Prostate gland (tissue), 2 donors: Measurements from ENCODE around the gene CRTC1.

Experiments
- POLR2A ChIP-seq: fragments of 450-650 bp; IDR thresholded peaks from one replicate; pipeline ENCODE4 v1.6.1; 2016; ENCODE audit warnings: antibody characterized with exemption, mild to moderate bottlenecking
- POLR2AphosphoS5 ChIP-seq: sonication (generic); formaldehyde crosslinking; IDR thresholded peaks from one replicate; pipeline ENCODE4 v1.6.1; 2017; ENCODE audit warnings: antibody characterized with exemption
- TF ChIP-seq, protein P1 (sequence below), 4 experiments: fragments of 200-600 bp in 2 of 4; fragments of 450-650 bp in 2 of 4; sonication (generic) in 2 of 4; IDR thresholded peaks; 1 replicate in 3 of 4; 2 replicates in 1 of 4; pipeline ENCODE4 v1.5.1; 2016 to 2019; ENCODE audit warnings: antibody characterized with exemption in 4 of 4, mild to moderate bottlenecking in 2 of 4, moderate library complexity in 2 of 4

DNA sequence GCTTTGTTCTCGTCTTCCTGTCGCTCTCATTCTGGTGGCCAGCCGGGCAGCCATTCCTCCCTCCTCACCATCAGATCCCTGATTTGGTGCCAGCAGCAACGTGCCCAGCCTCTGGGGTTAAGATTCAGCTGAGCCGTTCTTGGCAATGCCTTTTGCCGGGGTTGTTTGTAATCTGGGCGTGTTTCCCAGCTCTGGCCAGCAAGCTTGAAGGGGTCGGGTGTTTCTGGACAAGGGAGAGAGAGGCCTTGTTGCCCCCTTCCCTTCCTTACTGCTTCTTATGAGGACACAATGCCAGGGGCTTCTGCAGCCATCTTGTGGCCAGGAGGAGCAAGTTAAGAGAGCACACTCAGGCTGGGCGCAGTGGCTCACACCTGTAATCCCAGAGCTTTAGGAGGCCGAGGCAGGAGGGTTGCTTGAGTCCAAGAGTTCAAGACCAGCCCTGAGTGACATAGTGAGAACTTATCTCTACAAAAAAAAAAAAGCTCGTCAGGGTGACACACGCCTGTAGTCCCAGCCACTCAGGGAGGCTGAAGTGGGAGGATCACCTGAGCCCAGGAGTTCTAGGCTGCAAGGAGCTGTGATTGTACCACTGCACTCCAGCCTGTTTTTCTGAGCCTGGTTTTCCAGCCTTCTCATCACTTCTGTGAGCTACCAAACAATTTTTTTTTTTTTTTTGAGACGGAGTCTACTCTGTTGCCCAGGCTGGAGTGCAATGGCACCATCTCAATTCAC lies 10.7 kb upstream of the CRTC1 start:
- TF ChIP-seq POLR2A (no peak), POLR2AphosphoS5 (no peak)
- TF ChIP-seq, protein P1, sequence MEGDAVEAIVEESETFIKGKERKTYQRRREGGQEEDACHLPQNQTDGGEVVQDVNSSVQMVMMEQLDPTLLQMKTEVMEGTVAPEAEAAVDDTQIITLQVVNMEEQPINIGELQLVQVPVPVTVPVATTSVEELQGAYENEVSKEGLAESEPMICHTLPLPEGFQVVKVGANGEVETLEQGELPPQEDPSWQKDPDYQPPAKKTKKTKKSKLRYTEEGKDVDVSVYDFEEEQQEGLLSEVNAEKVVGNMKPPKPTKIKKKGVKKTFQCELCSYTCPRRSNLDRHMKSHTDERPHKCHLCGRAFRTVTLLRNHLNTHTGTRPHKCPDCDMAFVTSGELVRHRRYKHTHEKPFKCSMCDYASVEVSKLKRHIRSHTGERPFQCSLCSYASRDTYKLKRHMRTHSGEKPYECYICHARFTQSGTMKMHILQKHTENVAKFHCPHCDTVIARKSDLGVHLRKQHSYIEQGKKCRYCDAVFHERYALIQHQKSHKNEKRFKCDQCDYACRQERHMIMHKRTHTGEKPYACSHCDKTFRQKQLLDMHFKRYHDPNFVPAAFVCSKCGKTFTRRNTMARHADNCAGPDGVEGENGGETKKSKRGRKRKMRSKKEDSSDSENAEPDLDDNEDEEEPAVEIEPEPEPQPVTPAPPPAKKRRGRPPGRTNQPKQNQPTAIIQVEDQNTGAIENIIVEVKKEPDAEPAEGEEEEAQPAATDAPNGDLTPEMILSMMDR (IDR thresholded peaks at IDR 0.05) = peak in 1 of 4 experiments; percentile 21
